Ishikawa (cell line): Measurements from ENCODE around the gene SLC35G6.

Experiments
- CEBPB ChIP-seq: IDR thresholded peaks from 2 replicates; pipeline ENCODE4 v1.6.1; 2012
- EGR1 ChIP-seq: IDR thresholded peaks from 2 replicates; pipeline ENCODE4 v1.6.1; 2012
- EP300 ChIP-seq: IDR thresholded peaks from 2 replicates; pipeline ENCODE4 v1.6.1; 2012; ENCODE audit warnings: borderline replicate concordance
- FOXM1 ChIP-seq: IDR thresholded peaks from 2 replicates; pipeline ENCODE4 v1.6.1; 2012; ENCODE audit warnings: low read depth, borderline replicate concordance
- MAX ChIP-seq: IDR thresholded peaks from 2 replicates; pipeline ENCODE4 v1.6.1; 2012
- REST ChIP-seq: IDR thresholded peaks from 2 replicates; pipeline ENCODE4 v1.6.1; 2012; ENCODE audit warnings: low read depth, mild to moderate bottlenecking
- TAF1 ChIP-seq: IDR thresholded peaks from 2 replicates; pipeline ENCODE4 v1.6.1; 2012; ENCODE audit warnings: low read depth, mild to moderate bottlenecking
- TEAD4 ChIP-seq: IDR thresholded peaks from 2 replicates; pipeline ENCODE4 v1.6.1; 2012
- USF1 ChIP-seq: IDR thresholded peaks from 2 replicates; pipeline ENCODE4 v1.6.1; 2012
- YY1 ChIP-seq: IDR thresholded peaks from 2 replicates; pipeline ENCODE4 v1.6.1; 2012; ENCODE audit warnings: low read depth

GRCh38 chr17:7441266-7441665 is 40.0 kb upstream of the SLC35G6 start:
- TF ChIP-seq MAX: no peak
- TF ChIP-seq TEAD4: no peak
- no peak for TF ChIP-seq EP300
- TF ChIP-seq REST: no peak
- no peak for TF ChIP-seq CEBPB
- TF ChIP-seq YY1: no peak
- TF ChIP-seq EGR1: no peak
- TF ChIP-seq TAF1: no peak
- no peak for TF ChIP-seq FOXM1
- TF ChIP-seq USF1: no peak
